Neural cell (in vitro differentiated cells): ENCODE measurements around the gene ALS2CL. TPM values are rescaled to one million over a fixed set of nuclear protein-coding genes. Genes with fewer than 3 reads are reported as not detected.

Experiments
- H2AFZ ChIP-seq: fragments of 200-600, 300-800 bp; sonication (generic), shearing (Covaris generic); 2 replicates; pipeline ENCODE4 v1.6.0; 2014; ENCODE audit warnings: low read depth, mild to moderate bottlenecking, antibody characterized with exemption, low read length, moderate library complexity
- H3F3A ChIP-seq: fragments of 200-600 bp; shearing (Covaris generic); 2 replicates; pipeline ENCODE4 v1.6.1; 2016; ENCODE audit warnings: mild to moderate bottlenecking, moderate library complexity, mixed read lengths, antibody characterized with exemption, low read length; ENCODE audit not compliant: insufficient read depth, poor library complexity, severe bottlenecking
- H3K27ac ChIP-seq: fragments of 200-600, 300-800 bp; sonication (generic), shearing (Covaris generic); 2 replicates; pipeline ENCODE4 v1.5.1; 2014; ENCODE audit warnings: mild to moderate bottlenecking, low read length, moderate library complexity
- H3K27me3 ChIP-seq: fragments of 300-800, 200-600 bp; sonication (generic), shearing (Covaris generic); 2 replicates; pipeline ENCODE4 v1.6.0; 2014; ENCODE audit warnings: mild to moderate bottlenecking, low read depth, low read length, moderate library complexity; ENCODE audit not compliant: insufficient read depth
- H3K36me3 ChIP-seq: fragments of 300-800, 200-600 bp; sonication (generic), shearing (Covaris generic); 2 replicates; pipeline ENCODE4 v1.5.1; 2014; ENCODE audit warnings: mild to moderate bottlenecking, antibody characterized with exemption, low read length, moderate library complexity; ENCODE audit not compliant: insufficient read depth
- H3K4me2 ChIP-seq: fragments of 300-800, 200-600 bp; sonication (generic), shearing (Covaris generic); 2 replicates; pipeline ENCODE4 v1.6.0; 2014; ENCODE audit warnings: mild to moderate bottlenecking, low read length
- H3K4me3 ChIP-seq: fragments of 300-800, 200-600 bp; sonication (generic), shearing (Covaris generic); 2 replicates; pipeline ENCODE4 v1.5.1; 2014; ENCODE audit warnings: mild to moderate bottlenecking, low read length, moderate library complexity
- H3K79me2 ChIP-seq: fragments of 200-600 bp; shearing (Covaris generic); replicated peaks from 2 replicates; pipeline ENCODE4 v1.6.0; 2014; ENCODE audit warnings: mild to moderate bottlenecking, low read length, moderate library complexity; ENCODE audit not compliant: insufficient read depth
- H3K9ac ChIP-seq: fragments of 300-800, 200-600 bp; sonication (generic), shearing (Covaris generic); 2 replicates; pipeline ENCODE4 v1.6.1; 2016; ENCODE audit warnings: mild to moderate bottlenecking, low read length, mixed read lengths
- H3K9me2 ChIP-seq: fragments of 200-600 bp; shearing (Covaris generic); 2 replicates; pipeline ENCODE4 v1.6.1; 2016; ENCODE audit warnings: mild to moderate bottlenecking, low read length, mixed read lengths; ENCODE audit not compliant: insufficient read depth
- H3K9me3 ChIP-seq: fragments of 200-600, 300-800 bp; sonication (generic), shearing (Covaris generic); 2 replicates; pipeline ENCODE4 v1.6.1; 2016; ENCODE audit warnings: mild to moderate bottlenecking, mixed run types, low read length, moderate library complexity, mixed read lengths
- H4K20me1 ChIP-seq: fragments of 200-600 bp; shearing (Covaris generic); 2 replicates; pipeline ENCODE4 v1.6.1; 2016; ENCODE audit warnings: mild to moderate bottlenecking, mixed run types; ENCODE audit not compliant: insufficient read depth
- CTCF ChIP-seq: fragments of 450-650 bp; IDR thresholded peaks from 2 replicates; pipeline ENCODE4 v1.5.1; 2014; ENCODE audit warnings: antibody characterized with exemption, mild to moderate bottlenecking, moderate library complexity; ENCODE audit not compliant: poor library complexity, severe bottlenecking
- EP300 ChIP-seq: fragments of 450-650 bp; conservative IDR thresholded peaks from 2 replicates; pipeline ENCODE4 v1.6.1; 2014; ENCODE audit warnings: antibody characterized with exemption, mild to moderate bottlenecking, moderate library complexity; ENCODE audit not compliant: poor library complexity, severe bottlenecking
- EZH2 ChIP-seq: fragments of 200-600, 300-800 bp; shearing (Covaris generic), sonication (generic); IDR thresholded peaks from 2 replicates; pipeline ENCODE4 v1.6.1; 2014; ENCODE audit warnings: antibody characterized with exemption, low read length, borderline replicate concordance, mild to moderate bottlenecking; ENCODE audit not compliant: insufficient read depth, poor library complexity, severe bottlenecking
- MXI1 ChIP-seq: fragments of 450-650 bp; conservative IDR thresholded peaks from 2 replicates; pipeline ENCODE4 v1.6.1; 2014; ENCODE audit warnings: antibody characterized with exemption, mild to moderate bottlenecking; ENCODE audit not compliant: poor library complexity, severe bottlenecking
- POLR2AphosphoS5 ChIP-seq: IDR thresholded peaks from 2 replicates; pipeline ENCODE4 v1.6.1; 2012
- RAD21 ChIP-seq: fragments of 450-650 bp; conservative IDR thresholded peaks from 2 replicates; pipeline ENCODE4 v1.6.1; 2014; ENCODE audit warnings: antibody characterized with exemption, mild to moderate bottlenecking, moderate library complexity
- REST ChIP-seq: IDR thresholded peaks from 2 replicates; pipeline ENCODE4 v1.6.1; 2012; ENCODE audit warnings: borderline replicate concordance
- SMC3 ChIP-seq: fragments of 450-650 bp; conservative IDR thresholded peaks from 2 replicates; pipeline ENCODE4 v1.6.1; 2014; ENCODE audit warnings: antibody characterized with exemption, mild to moderate bottlenecking, moderate library complexity; ENCODE audit not compliant: poor library complexity
- TAF1 ChIP-seq: IDR thresholded peaks from 2 replicates; pipeline ENCODE4 v1.6.1; 2012; ENCODE audit warnings: low read depth
- polyA plus RNA-seq: library from polyadenylated mRNA; depleted of rRNA; stranded (reverse); fragments of >200 nt; gene quantifications from 2 replicates; pipeline ENCODE4 v1.2.3, GENCODE V29; 2014

ALS2CL gene
- polyA plus RNA-seq, 1 donor from 2014 or later = 0.11 TPM

- no peaks in the 10 kb centered on the region for H3K9me2 ChIP-seq
- TF ChIP-seq REST = no peak
- TF ChIP-seq TAF1 = no peak
- no peak for TF ChIP-seq SMC3
- TF ChIP-seq MXI1 = no peak
- no peak for TF ChIP-seq EP300
- TF ChIP-seq RAD21 = no peak
- no peak for TF ChIP-seq POLR2AphosphoS5
- TF ChIP-seq EZH2 = no peak
- no peak for TF ChIP-seq CTCF
These were observed 58.6 kb downstream of the ALS2CL start for GRCh38 chr3:46634856-46635255.

GRCh38 chr3:46632792-46633191 is 60.7 kb downstream of the ALS2CL start:
- Histone ChIP-seq H3K9ac (no peak overlapping the region), H3K4me3 (no peak overlapping the region)

More at GRCh38 chr3:46634856-46635255, 58.6 kb downstream of the ALS2CL start:
- no peaks in the 10 kb centered on the region for H4K20me1 ChIP-seq
- no peaks in the 10 kb centered on the region for H3K36me3 ChIP-seq
- no peaks in the 10 kb centered on the region for H3K79me2 ChIP-seq
- no peak overlapping the region for H3K9ac ChIP-seq
- H3K9me3 ChIP-seq = no peaks in the 10 kb centered on the region
- H3K27ac ChIP-seq = no peak overlapping the region
- H3F3A ChIP-seq = no peaks in the 10 kb centered on the region
- no peak overlapping the region for H3K4me3 ChIP-seq
- H3K4me2 ChIP-seq = no peak overlapping the region
- H2AFZ ChIP-seq = no peak overlapping the region
- H3K27me3 ChIP-seq = no peaks in the 10 kb centered on the region

More at GRCh38 chr3:46632792-46633191, 60.7 kb downstream of the ALS2CL start:
- Histone ChIP-seq H3K27me3 (no peaks in the 10 kb centered on the region), H3K9me2 (no peaks in the 10 kb centered on the region), H3K36me3 (no peaks in the 10 kb centered on the region), H3K4me2 (no peak overlapping the region), H2AFZ (no peak overlapping the region), H4K20me1 (no peaks in the 10 kb centered on the region), H3F3A (no peaks in the 10 kb centered on the region), H3K9me3 (no peaks in the 10 kb centered on the region), H3K27ac (no peak overlapping the region), H3K79me2 (no peaks in the 10 kb centered on the region)
- TF ChIP-seq POLR2AphosphoS5 = no peak
- TF ChIP-seq CTCF = no peak
- TF ChIP-seq EP300 = no peak
- TF ChIP-seq TAF1 = no peak
- TF ChIP-seq SMC3 = no peak
- no peak for TF ChIP-seq MXI1
- TF ChIP-seq REST = no peak
- TF ChIP-seq RAD21 = no peak
- no peak for TF ChIP-seq EZH2
